Measurements from ENCODE around the gene SESTD1. TPM values are rescaled to one million over a fixed set of nuclear protein-coding genes. Genes with fewer than 3 reads are reported as not detected.

Gene SESTD1
- total and polyA plus RNA-seq, 9 of the 15 experiments (the other 6 are each of a cell fraction or from before 2014, with no cell fraction given), result 0.32 to 5.6 (median 2.1) TPM

DNA sequence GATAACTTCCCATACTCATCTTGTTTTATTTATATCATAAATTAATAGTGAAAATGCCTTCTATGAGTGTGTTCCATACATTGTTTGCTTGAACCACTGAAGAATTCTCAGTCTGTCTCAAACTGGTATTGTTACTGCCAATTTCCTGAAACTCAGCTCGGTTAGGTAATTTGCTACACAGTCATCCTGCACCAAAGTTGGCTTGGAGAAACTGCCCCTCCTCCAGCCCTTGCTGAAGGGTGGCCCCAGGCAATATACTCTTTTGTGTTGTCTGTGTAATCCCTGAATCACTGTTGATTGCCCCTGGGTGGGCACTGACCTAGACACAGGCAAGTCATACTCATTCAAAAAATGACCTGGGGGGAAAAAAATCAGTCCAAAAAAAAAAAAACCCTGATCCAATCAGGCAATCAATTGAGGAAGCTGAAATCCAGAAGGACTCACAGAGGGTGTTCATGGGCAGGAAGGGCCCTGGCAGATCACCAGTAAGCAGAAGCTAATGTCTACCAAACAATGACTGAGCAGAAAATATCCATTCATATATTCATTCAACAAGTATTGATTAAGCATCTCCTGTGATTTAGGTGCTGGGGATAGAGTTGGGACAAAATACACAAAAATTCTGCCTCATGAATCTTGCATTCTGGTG, 3.8 kb upstream of the SESTD1 start:
- no peak overlapping the region for H3K4me2 ChIP-seq (ENCODE audit: insufficient read depth, low read length)
- DNase-seq (ENCODE audit: extremely low read depth in 1 of 4, low spot score in 3 of 4) (no peak), FAIRE-seq (no peak), ATAC-seq (no peak)
- no peaks in the 10 kb centered on the region for H3K79me2 ChIP-seq (ENCODE audit: control insufficient read depth, insufficient read depth, low read length)
- intact Hi-C loops (cut with micrococcal nuclease), result no loop called here
- H3K9ac ChIP-seq (ENCODE audit: insufficient read depth in 1 of 2, low read depth in 2 of 2, low read length in 2 of 2), result no peak overlapping the region
- peaks cover 6 to 15% of the 10 kb centered on the region in 2 experiments; a peak in 4 of 5 replicates for H3K4me1 ChIP-seq (replicated peaks in 1 of 2; ENCODE audit: control insufficient read depth in 2 of 2, insufficient read depth in 2 of 2, low read length in 2 of 2)
- 0% methylated on average over 1 of the region's 1 CpG for WGBS (ENCODE audit: insufficient coverage, low coverage, missing lambda C conversion rate)
- no peaks in the 10 kb centered on the region for H3K9me3 ChIP-seq (replicated peaks; ENCODE audit: control insufficient read depth, insufficient read depth, low read depth, low read length)
- no peak overlapping the region for H3K4me3 ChIP-seq
- H4K20me1 ChIP-seq (replicated peaks; ENCODE audit: control insufficient read depth, insufficient read depth, low read length), result no peaks in the 10 kb centered on the region
- POLR2A ChIA-PET, result no interaction called here
- H3K27ac ChIP-seq (ENCODE audit: extremely low read depth, low read depth, low read length), result no peak overlapping the region
- H3K9me1 ChIP-seq (ENCODE audit: control insufficient read depth, insufficient read depth, low read length), result no peaks in the 10 kb centered on the region
- H2AFZ ChIP-seq (ENCODE audit: low read depth, low read length), result no peak overlapping the region
- in situ Hi-C loops (cut with MboI), result no loop called here
- TF ChIP-seq POLR2H (tag; IDR thresholded peaks at IDR 0.05; ENCODE audit: low read depth) (no peak), ETV1 (tag; conservative IDR thresholded peaks at IDR 0.05; ENCODE audit: low read depth) (no peak), ELF1 (tag; IDR thresholded peaks at IDR 0.05) (no peak), FOSL1 (tag; conservative IDR thresholded peaks at IDR 0.05) (no peak), ZNF24 (IDR thresholded peaks at IDR 0.05) (no peak), DIDO1 (tag; IDR thresholded peaks at IDR 0.05; ENCODE audit: low read depth) (no peak), ETV5 (CRISPR knock-in tag; IDR thresholded peaks at IDR 0.05; ENCODE audit: low read depth) (no peak)
- TF ChIP-seq, protein P1, sequence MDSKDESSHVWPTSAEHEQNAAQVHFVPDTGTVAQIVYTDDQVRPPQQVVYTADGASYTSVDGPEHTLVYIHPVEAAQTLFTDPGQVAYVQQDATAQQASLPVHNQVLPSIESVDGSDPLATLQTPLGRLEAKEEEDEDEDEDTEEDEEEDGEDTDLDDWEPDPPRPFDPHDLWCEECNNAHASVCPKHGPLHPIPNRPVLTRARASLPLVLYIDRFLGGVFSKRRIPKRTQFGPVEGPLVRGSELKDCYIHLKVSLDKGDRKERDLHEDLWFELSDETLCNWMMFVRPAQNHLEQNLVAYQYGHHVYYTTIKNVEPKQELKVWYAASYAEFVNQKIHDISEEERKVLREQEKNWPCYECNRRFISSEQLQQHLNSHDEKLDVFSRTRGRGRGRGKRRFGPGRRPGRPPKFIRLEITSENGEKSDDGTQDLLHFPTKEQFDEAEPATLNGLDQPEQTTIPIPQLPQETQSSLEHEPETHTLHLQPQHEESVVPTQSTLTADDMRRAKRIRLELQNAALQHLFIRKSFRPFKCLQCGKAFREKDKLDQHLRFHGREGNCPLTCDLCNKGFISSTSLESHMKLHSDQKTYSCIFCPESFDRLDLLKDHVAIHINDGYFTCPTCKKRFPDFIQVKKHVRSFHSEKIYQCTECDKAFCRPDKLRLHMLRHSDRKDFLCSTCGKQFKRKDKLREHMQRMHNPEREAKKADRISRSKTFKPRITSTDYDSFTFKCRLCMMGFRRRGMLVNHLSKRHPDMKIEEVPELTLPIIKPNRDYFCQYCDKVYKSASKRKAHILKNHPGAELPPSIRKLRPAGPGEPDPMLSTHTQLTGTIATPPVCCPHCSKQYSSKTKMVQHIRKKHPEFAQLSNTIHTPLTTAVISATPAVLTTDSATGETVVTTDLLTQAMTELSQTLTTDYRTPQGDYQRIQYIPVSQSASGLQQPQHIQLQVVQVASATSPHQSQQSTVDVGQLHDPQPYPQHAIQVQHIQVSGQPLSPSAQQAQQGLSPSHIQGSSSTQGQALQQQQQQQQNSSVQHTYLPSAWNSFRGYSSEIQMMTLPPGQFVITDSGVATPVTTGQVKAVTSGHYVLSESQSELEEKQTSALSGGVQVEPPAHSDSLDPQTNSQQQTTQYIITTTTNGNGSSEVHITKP (IDR thresholded peaks at IDR 0.05; ENCODE audit: partially characterized antibody), result no peak
- TF ChIP-seq, protein P2, sequence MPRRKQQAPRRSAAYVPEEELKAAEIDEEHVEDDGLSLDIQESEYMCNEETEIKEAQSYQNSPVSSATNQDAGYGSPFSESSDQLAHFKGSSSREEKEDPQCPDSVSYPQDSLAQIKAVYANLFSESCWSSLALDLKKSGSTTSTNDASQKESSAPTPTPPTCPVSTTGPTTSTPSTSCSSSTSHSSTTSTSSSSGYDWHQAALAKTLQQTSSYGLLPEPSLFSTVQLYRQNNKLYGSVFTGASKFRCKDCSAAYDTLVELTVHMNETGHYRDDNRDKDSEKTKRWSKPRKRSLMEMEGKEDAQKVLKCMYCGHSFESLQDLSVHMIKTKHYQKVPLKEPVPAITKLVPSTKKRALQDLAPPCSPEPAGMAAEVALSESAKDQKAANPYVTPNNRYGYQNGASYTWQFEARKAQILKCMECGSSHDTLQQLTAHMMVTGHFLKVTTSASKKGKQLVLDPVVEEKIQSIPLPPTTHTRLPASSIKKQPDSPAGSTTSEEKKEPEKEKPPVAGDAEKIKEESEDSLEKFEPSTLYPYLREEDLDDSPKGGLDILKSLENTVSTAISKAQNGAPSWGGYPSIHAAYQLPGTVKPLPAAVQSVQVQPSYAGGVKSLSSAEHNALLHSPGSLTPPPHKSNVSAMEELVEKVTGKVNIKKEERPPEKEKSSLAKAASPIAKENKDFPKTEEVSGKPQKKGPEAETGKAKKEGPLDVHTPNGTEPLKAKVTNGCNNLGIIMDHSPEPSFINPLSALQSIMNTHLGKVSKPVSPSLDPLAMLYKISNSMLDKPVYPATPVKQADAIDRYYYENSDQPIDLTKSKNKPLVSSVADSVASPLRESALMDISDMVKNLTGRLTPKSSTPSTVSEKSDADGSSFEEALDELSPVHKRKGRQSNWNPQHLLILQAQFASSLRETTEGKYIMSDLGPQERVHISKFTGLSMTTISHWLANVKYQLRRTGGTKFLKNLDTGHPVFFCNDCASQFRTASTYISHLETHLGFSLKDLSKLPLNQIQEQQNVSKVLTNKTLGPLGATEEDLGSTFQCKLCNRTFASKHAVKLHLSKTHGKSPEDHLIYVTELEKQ (CRISPR knock-in tag; IDR thresholded peaks at IDR 0.05), result no peak
- CTCF ChIA-PET (ENCODE audit: low intra/inter-chr PET ratio), result interaction anchor here (0.5 kb wide), 1 partner anchor 115 kb away, joined by 4 read pairs; no protein-coding TSS in a partner anchor
- no peaks in the 10 kb centered on the region for H3K36me3 ChIP-seq (ENCODE audit: control insufficient read depth, insufficient read depth, low read length)
- peaks cover 8 to 11% of the 10 kb centered on the region in 2 experiments; a peak in 3 of 5 replicates for H3K27me3 ChIP-seq (ENCODE audit: control insufficient read depth in 2 of 2, insufficient read depth in 2 of 2, low read length in 2 of 2)
- BruUV-seq (replicated peaks), result no TSS peak

Measured in K562 (cell line).